ENCODE measurements around the gene POLR3GL.

DNA sequence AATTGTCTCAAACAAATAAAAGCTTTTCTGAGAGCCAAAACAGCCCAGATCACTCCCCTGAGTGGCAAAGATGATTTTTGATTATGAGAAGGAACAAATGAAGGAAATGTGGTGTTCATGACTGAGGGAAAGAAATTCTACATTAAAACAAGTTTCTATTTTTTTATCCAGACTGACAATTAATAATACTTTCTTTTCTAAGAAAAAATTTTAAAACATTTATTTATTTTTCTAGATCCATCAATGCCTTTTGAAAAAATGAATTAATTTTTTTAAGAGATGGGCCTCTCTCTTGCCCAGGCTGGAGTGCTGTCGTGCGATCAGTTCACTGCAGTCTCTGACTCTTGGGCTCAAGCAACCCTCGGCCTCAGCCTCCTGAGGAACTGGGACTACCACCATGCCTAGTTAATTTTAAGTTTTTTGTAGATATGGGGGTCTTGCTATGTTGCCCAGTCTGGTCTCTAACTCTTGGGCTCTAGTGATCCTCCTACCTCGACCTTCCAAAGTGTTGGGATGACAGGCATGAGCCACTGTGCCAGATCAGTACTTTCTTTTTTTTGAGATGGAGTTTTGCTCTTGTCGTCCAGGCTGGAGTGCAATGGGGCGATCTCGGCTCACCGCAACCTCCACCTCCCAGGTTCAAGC, 43.1 kb downstream of the POLR3GL start:
- no peak for TF ChIP-seq POLR2A (IDR thresholded peaks at IDR 0.05; ENCODE audit: low read depth, low read length)
- TF ChIP-seq TAF1 (IDR thresholded peaks at IDR 0.05; ENCODE audit: low read depth, low read length): no peak
- TF ChIP-seq POLR2AphosphoS5 (IDR thresholded peaks at IDR 0.05; ENCODE audit: low read depth, low read length): no peak
- TF ChIP-seq PAX5 (IDR thresholded peaks at IDR 0.05; ENCODE audit: insufficient read depth, low read length, severe bottlenecking): no peak

Data from GM12891 (cell line).